Measurements from ENCODE around the gene AP3D1. TPM values are rescaled to one million over a fixed set of nuclear protein-coding genes. Genes with fewer than 3 reads are reported as not detected.

The AP3D1 gene
- total RNA-seq, 2 experiments from 2014 or later, result 73.7 to 74.1 TPM

- Mint-ChIP-seq H3K4me1 (ENCODE audit: low read depth) (peaks cover 56% of the 10 kb centered on the region), H3K4me3 (peak overlapping the region; percentile 99), H3K27ac (peak overlapping the region; percentile 100), H3K27me3 (no peaks in the 10 kb centered on the region), H3K9me3 (no peaks in the 10 kb centered on the region), H3K36me3 (ENCODE audit: low read depth) (peaks cover 72% of the 10 kb centered on the region)
- intact Hi-C loops (cut with micrococcal nuclease), result loop anchor here (5.0 kb wide), 2 partner anchors 33 to 63 kb away; partner anchors contain the start of gene MKNK2
- no peak for TF ChIP-seq CTCF (IDR thresholded peaks at IDR 0.05)
- ATAC-seq, result peak; percentile 60
- ChIA-PET POLR2A (interaction anchor here (0.6 to 4.4 kb wide), 6 partner anchors 10 to 181 kb away, joined by 3 to 43 read pairs (median 9); partner anchors contain the start of genes MKNK2 and MOB3A), CTCF (interaction anchor here (0.9 to 2.7 kb wide), 3 partner anchors 10 to 15 kb away, joined by 3 to 13 read pairs (median 13); no protein-coding TSS in a partner anchor)
- DNase-seq, result peak; percentile 98
These were observed 66.2 kb downstream of the AP3D1 start for GRCh38 chr19:2084993-2085720.

GRCh38 chr19:2083174-2083854, 68.1 kb downstream of the AP3D1 start:
- intact Hi-C loops (cut with micrococcal nuclease), result no loop called here
- peaks cover 54% of the 10 kb centered on the region for H3K4me1 Mint-ChIP-seq (ENCODE audit: low read depth)
- TF ChIP-seq CTCF (IDR thresholded peaks at IDR 0.05), result no peak
- CTCF ChIA-PET, result interaction anchor here (1.0 to 2.7 kb wide), 7 partner anchors 9 to 51 kb away, joined by 3 to 13 read pairs (median 3); no protein-coding TSS in a partner anchor
- peak overlapping the region; percentile 99 for H3K4me3 Mint-ChIP-seq
- no peaks in the 10 kb centered on the region for H3K9me3 Mint-ChIP-seq
- H3K36me3 Mint-ChIP-seq (ENCODE audit: low read depth), result peaks cover 78% of the 10 kb centered on the region
- ATAC-seq (peak; percentile 29), DNase-seq (peak; percentile 83)
- peak overlapping the region; percentile 100 for H3K27ac Mint-ChIP-seq
- H3K27me3 Mint-ChIP-seq, result no peaks in the 10 kb centered on the region
- POLR2A ChIA-PET, result interaction anchor here (0.7 to 4.4 kb wide), 16 partner anchors 9 to 188 kb away, joined by 3 to 43 read pairs (median 6); partner anchors contain the start of gene MOB3A

- no peak for TF ChIP-seq CTCF (IDR thresholded peaks at IDR 0.05)
- H3K27ac Mint-ChIP-seq, result peak overlapping the region; percentile 100
- H3K27me3 Mint-ChIP-seq, result no peaks in the 10 kb centered on the region
- H3K4me3 Mint-ChIP-seq, result peak overlapping the region; percentile 99
- peak; percentile 38 for ATAC-seq
- CTCF ChIA-PET, result interaction anchor here (1.5 to 2.4 kb wide), 2 partner anchors 12 kb away, joined by 6 to 13 read pairs; no protein-coding TSS in a partner anchor
- H3K4me1 Mint-ChIP-seq (ENCODE audit: low read depth), result peaks cover 42% of the 10 kb centered on the region
- peak; percentile 80 for DNase-seq
- intact Hi-C loops (cut with micrococcal nuclease), result no loop called here
- POLR2A ChIA-PET, result interaction anchor here (0.8 to 4.4 kb wide), 11 partner anchors 9 to 67 kb away, joined by 3 to 43 read pairs (median 6); partner anchors contain the start of gene MOB3A
- H3K36me3 Mint-ChIP-seq (ENCODE audit: low read depth), result peaks cover 82% of the 10 kb centered on the region
- no peaks in the 10 kb centered on the region for H3K9me3 Mint-ChIP-seq
These were observed 69.2 kb downstream of the AP3D1 start for GRCh38 chr19:2081873-2082810.

- ATAC-seq (no peak), DNase-seq (no peak)
- intact Hi-C loops (cut with micrococcal nuclease), result no loop called here
- TF ChIP-seq CTCF (IDR thresholded peaks at IDR 0.05), result no peak
- Mint-ChIP-seq H3K27ac (peak overlapping the region; percentile 100), H3K36me3 (ENCODE audit: low read depth) (peaks cover 89% of the 10 kb centered on the region), H3K4me1 (ENCODE audit: low read depth) (peaks cover 33% of the 10 kb centered on the region), H3K27me3 (no peaks in the 10 kb centered on the region), H3K4me3 (peak overlapping the region; percentile 99), H3K9me3 (no peaks in the 10 kb centered on the region)
- CTCF ChIA-PET, result interaction anchor here (0.7 to 0.9 kb wide), 2 partner anchors 11 kb away, joined by 3 to 5 read pairs; no protein-coding TSS in a partner anchor
- POLR2A ChIA-PET, result interaction anchor here (0.6 to 1.6 kb wide), 4 partner anchors 9 to 15 kb away, joined by 3 to 5 read pairs (median 4); no protein-coding TSS in a partner anchor
These were observed 70.9 kb downstream of the AP3D1 start for GRCh38 chr19:2080336-2080988.

Measured in activated CD8-positive, alpha-beta T cell treated with anti-CD3 and anti-CD28 coated beads for 36 hours (primary cell).